ENCODE measurements around the gene TGIF1. TPM values are rescaled to one million over a fixed set of nuclear protein-coding genes. Genes with fewer than 3 reads are reported as not detected.

TGIF1 gene
- total and polyA plus RNA-seq, 4 donors = 49.1 to 74.5 (median 58.4) TPM

DNA sequence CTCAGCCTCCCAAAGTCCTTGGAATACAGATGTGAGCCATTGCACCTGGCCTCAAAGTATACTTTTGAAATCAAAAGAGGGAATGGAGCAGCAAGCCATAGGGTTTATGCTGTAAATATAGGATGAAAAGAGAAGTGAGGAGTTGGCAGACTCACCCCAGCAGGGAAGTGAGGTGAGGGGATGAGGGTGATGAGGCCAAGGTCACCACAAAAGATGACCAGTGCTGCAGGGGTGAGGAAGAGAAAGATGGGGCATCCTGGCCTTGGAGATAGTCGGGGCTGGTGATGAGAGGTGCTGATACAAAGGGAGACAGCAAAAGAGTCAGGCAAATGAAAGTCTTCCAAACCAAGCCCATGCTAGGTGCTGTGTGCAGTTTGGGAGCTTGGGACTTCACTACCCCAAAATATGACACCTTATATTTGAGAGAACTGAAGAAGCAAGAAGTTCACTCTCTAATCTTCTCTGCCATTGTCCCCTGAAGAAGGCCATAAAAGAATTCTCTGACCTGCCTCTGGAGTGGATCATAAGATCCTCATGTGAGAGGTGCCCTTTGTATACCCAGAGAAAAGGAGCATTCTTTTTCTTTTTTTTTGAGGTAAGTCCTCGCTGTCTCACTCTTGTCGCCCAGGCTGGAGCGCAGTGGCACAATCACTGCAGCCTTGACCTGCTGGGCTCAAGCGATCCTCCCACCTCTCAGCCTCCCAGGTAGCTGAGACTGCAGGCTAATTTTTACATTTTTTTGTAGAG, 31.0 kb downstream of the TGIF1 start:
- peaks cover 0 to 13% (median 0%) of the 10 kb centered on the region in 5 donors for H3K4me1 ChIP-seq (ENCODE audit: control insufficient read depth in 5 of 5, insufficient read depth in 5 of 5, low read length in 5 of 5)
- WGBS, 2 donors = 91 to 92% methylated on average over 5 of the region's 5 CpGs
- no peaks in the 10 kb centered on the region for H3K9me3 ChIP-seq (ENCODE audit: control insufficient read depth in 4 of 4, insufficient read depth in 3 of 4, low read length in 3 of 4)
- H3K27ac ChIP-seq (ENCODE audit: low read depth in 1 of 2, low read length in 1 of 2) = no peak overlapping the region
- ATAC-seq (ENCODE audit: insufficient read depth, low FRiP score) = no peak
- no peak overlapping the region for H3K9ac ChIP-seq (ENCODE audit: insufficient read depth in 1 of 2, low read length in 2 of 2)
- DNase-seq = no peak
- H3K4me3 ChIP-seq = no peak overlapping the region
- no peaks in the 10 kb centered on the region for H3K36me3 ChIP-seq (ENCODE audit: control insufficient read depth in 4 of 4, insufficient read depth in 4 of 4, low read length in 4 of 4)
- TF ChIP-seq, protein P1, sequence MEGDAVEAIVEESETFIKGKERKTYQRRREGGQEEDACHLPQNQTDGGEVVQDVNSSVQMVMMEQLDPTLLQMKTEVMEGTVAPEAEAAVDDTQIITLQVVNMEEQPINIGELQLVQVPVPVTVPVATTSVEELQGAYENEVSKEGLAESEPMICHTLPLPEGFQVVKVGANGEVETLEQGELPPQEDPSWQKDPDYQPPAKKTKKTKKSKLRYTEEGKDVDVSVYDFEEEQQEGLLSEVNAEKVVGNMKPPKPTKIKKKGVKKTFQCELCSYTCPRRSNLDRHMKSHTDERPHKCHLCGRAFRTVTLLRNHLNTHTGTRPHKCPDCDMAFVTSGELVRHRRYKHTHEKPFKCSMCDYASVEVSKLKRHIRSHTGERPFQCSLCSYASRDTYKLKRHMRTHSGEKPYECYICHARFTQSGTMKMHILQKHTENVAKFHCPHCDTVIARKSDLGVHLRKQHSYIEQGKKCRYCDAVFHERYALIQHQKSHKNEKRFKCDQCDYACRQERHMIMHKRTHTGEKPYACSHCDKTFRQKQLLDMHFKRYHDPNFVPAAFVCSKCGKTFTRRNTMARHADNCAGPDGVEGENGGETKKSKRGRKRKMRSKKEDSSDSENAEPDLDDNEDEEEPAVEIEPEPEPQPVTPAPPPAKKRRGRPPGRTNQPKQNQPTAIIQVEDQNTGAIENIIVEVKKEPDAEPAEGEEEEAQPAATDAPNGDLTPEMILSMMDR (IDR thresholded peaks at IDR 0.05; ENCODE audit: control extremely low read depth, extremely low read depth) = no peak
- H3K27me3 ChIP-seq (ENCODE audit: control insufficient read depth in 3 of 3, insufficient read depth in 3 of 3, low read length in 2 of 3) = no peaks in the 10 kb centered on the region

DNA sequence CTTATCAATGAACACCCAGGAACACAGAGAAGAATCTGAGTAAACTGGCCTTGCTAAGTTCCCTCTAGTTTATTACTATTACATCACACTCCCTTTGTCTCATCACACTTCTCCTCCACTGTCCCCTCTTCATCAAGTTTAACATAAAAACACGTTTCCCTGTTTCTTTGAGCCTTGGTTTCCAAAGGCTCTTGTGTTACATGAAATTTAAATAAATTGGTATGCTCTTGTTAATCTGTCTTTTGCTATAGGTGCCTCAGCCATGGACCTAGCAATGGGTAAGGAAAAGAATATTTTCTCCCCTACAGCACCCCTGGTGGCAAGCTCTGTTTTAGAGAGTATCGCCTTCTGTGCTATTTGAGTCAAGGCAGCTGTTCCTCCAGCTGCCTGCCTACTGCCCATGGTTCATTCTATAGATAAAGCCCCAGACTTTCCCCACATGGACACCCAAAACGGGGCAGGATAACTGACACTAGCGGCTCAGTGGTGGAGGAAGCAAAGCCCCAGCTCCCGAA, 31.8 kb downstream of the TGIF1 start:
- H3K27ac ChIP-seq (ENCODE audit: low read depth in 1 of 2, low read length in 1 of 2) = no peak overlapping the region
- ATAC-seq (ENCODE audit: insufficient read depth, low FRiP score) = no peak

DNA sequence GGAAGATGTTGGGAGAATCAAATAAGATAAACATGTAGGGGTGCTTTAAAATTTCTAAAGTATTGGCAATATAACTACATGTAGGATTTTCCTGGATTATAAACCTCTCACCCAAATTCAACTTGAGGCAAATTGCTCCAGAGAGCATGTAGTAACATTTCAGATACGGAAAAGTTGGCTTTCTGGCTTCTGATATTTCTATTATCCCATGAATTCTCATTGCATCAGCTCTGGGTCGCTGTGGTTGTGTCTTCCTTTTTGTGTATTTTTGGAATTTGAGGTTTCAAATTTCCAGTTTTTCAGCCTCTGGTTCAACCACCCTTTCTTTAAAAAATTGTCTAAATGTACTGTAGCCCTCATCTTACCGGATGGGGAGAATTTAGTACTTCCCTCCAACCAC, 32.3 kb downstream of the TGIF1 start:
- Histone ChIP-seq H3K4me1 (ENCODE audit: control insufficient read depth in 5 of 5, insufficient read depth in 5 of 5, low read length in 5 of 5) (peaks cover 0 to 13% (median 0%) of the 10 kb centered on the region in 5 donors), H3K4me3 (no peak overlapping the region), H3K27ac (ENCODE audit: low read depth in 1 of 2, low read length in 1 of 2) (no peak overlapping the region), H3K9me3 (ENCODE audit: control insufficient read depth in 4 of 4, insufficient read depth in 3 of 4, low read length in 3 of 4) (no peaks in the 10 kb centered on the region), H3K36me3 (ENCODE audit: control insufficient read depth in 4 of 4, insufficient read depth in 4 of 4, low read length in 4 of 4) (no peaks in the 10 kb centered on the region), H3K9ac (ENCODE audit: insufficient read depth in 1 of 2, low read length in 2 of 2) (no peak overlapping the region), H3K27me3 (ENCODE audit: control insufficient read depth in 3 of 3, insufficient read depth in 3 of 3, low read length in 2 of 3) (no peaks in the 10 kb centered on the region)
- no peak for ATAC-seq (ENCODE audit: insufficient read depth, low FRiP score)
- peak in 1 of 3 donors; percentile 37 for DNase-seq
- TF ChIP-seq, protein P1 (IDR thresholded peaks at IDR 0.05; ENCODE audit: control extremely low read depth, extremely low read depth) = no peak
- WGBS, 2 donors = 82 to 84% methylated on average over 3 of the region's 3 CpGs

More for the DNA sequence above, 31.8 kb downstream of the TGIF1 start:
- Histone ChIP-seq H3K9me3 (ENCODE audit: control insufficient read depth in 4 of 4, insufficient read depth in 3 of 4, low read length in 3 of 4) (no peaks in the 10 kb centered on the region), H3K36me3 (ENCODE audit: control insufficient read depth in 4 of 4, insufficient read depth in 4 of 4, low read length in 4 of 4) (no peaks in the 10 kb centered on the region), H3K4me1 (ENCODE audit: control insufficient read depth in 5 of 5, insufficient read depth in 5 of 5, low read length in 5 of 5) (peaks cover 0 to 13% (median 0%) of the 10 kb centered on the region in 5 donors), H3K9ac (ENCODE audit: insufficient read depth in 1 of 2, low read length in 2 of 2) (no peak overlapping the region), H3K4me3 (no peak overlapping the region), H3K27me3 (ENCODE audit: control insufficient read depth in 3 of 3, insufficient read depth in 3 of 3, low read length in 2 of 3) (no peaks in the 10 kb centered on the region)
- peak; percentile 80 to 92 (median 92) for DNase-seq
- TF ChIP-seq, protein P1 (IDR thresholded peaks at IDR 0.05; ENCODE audit: control extremely low read depth, extremely low read depth) = no peak
- WGBS, 2 donors = 57 to 64% methylated on average over 5 of the region's 5 CpGs

Data from lung (tissue), 12 donors.